Measurements from ENCODE around the gene NEGR1. TPM values are rescaled to one million over a fixed set of nuclear protein-coding genes. Genes with fewer than 3 reads are reported as not detected.

The NEGR1 gene
- total RNA-seq, 1 donor from 2014 or later: 18.1 TPM

GRCh38 chr1:72064196-72065075 is 217.9 kb downstream of the NEGR1 start:
- no peak for TF ChIP-seq CTCF (IDR thresholded peaks at IDR 0.05)
- Histone ChIP-seq H3K4me1 (no peaks in the 10 kb centered on the region), H3K9me3 (no peaks in the 10 kb centered on the region), H3K27ac (no peak overlapping the region), H3K27me3 (ENCODE audit: low read depth) (no peaks in the 10 kb centered on the region), H3K4me3 (no peak overlapping the region), H3K36me3 (no peaks in the 10 kb centered on the region)
- intact Hi-C loops (cut with DNase I): no loop called here
- DNase-seq: no peak
- ATAC-seq: no peak

DNA sequence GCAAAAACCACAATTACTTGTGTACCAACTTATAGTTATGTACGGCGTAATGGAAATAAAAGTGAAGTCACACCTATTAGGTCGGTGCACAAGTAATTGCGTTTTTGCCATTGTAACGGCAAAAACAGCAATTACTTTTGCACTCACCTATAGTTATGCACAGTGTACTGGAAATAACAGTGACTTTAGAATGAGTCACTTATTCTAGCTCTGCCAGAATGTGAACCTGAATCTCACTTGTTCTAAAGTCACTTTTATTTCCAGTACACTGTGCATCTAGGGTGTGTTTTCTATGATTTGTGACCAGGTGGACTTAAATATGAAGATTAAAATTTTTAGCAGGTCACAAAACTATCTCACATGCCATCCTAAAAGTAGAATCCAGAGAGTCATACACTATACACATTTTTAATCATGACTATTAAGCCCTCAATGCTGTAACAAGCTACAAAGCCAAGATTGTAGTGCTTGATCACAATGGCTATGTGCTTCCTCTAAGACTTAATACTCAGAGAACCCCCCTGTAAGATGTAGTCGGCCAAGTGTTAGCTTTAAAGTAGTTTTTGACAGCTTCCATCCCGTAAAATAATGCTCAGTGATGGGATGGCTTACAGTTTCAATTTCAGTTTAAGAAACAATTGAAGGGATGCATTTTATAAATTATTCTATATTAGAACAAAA is 218.8 kb downstream of the NEGR1 start:
- intact Hi-C loops (cut with DNase I): no loop called here
- TF ChIP-seq CTCF (IDR thresholded peaks at IDR 0.05): no peak
- no peak for ATAC-seq

DNA sequence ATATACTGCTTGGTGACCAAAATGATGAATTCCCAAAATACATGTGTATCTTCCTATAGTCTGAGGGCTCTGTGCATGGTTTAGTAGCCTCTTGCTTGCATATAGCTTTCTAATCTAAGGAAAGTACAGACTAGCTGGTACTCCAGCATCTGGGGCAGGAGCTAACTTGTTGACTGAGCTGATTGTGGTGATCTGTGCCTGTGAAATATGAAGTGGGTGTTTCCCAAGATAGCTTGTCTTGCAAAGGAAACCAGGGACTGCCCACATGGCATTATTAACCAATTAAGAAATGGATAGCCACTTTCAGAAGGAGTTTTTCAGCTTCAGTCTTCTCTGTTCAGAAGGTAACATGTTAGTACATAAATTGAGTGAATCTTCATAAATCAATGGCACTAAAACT is 219.8 kb downstream of the NEGR1 start:
- Histone ChIP-seq H3K4me1 (no peaks in the 10 kb centered on the region), H3K27me3 (ENCODE audit: low read depth) (no peaks in the 10 kb centered on the region), H3K27ac (no peak overlapping the region), H3K9me3 (no peaks in the 10 kb centered on the region), H3K36me3 (no peaks in the 10 kb centered on the region), H3K4me3 (no peak overlapping the region)
- no peak for ATAC-seq
- no peak for TF ChIP-seq CTCF (IDR thresholded peaks at IDR 0.05)
- DNase-seq: no peak
- intact Hi-C loops (cut with DNase I): no loop called here

More for the DNA sequence above, 218.8 kb downstream of the NEGR1 start:
- Histone ChIP-seq H3K4me3 (no peak overlapping the region), H3K27ac (no peak overlapping the region), H3K36me3 (no peaks in the 10 kb centered on the region), H3K27me3 (ENCODE audit: low read depth) (no peaks in the 10 kb centered on the region), H3K9me3 (no peaks in the 10 kb centered on the region), H3K4me1 (no peaks in the 10 kb centered on the region)
- DNase-seq: no peak

- DNase-seq: no peak
- ATAC-seq: no peak
- TF ChIP-seq CTCF (IDR thresholded peaks at IDR 0.05): no peak
These were observed 221.7 kb downstream of the NEGR1 start for GRCh38 chr1:72060466-72061245.

DNA sequence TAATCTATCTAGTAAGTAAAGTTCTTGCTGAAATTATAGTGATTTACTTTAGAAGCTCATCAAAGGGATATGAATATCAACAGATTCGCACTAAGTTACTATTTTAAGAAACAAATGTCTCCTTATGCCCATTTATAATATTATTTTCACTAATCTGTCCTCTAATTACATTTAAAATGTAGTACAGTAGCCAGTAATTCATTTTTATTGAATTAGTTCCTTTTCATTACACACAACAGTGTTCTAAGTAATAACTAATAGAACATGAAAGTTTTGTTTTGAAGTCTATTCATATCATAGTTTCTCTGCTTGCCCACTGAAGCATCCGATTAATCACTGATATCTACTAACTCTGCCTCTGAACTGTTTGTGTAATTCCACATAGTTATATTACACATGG is 225.8 kb downstream of the NEGR1 start:
- Histone ChIP-seq H3K27me3 (ENCODE audit: low read depth) (no peaks in the 10 kb centered on the region), H3K4me1 (no peaks in the 10 kb centered on the region), H3K27ac (no peak overlapping the region), H3K4me3 (no peak overlapping the region), H3K9me3 (no peaks in the 10 kb centered on the region), H3K36me3 (no peaks in the 10 kb centered on the region)
- DNase-seq (no peak), ATAC-seq (no peak)
- TF ChIP-seq CTCF (IDR thresholded peaks at IDR 0.05): no peak
- intact Hi-C loops (cut with DNase I): no loop called here

More at GRCh38 chr1:72060466-72061245, 221.7 kb downstream of the NEGR1 start:
- no peak overlapping the region for H3K27ac ChIP-seq
- intact Hi-C loops (cut with DNase I): no loop called here
- no peak overlapping the region for H3K4me3 ChIP-seq
- no peaks in the 10 kb centered on the region for H3K4me1 ChIP-seq
- H3K9me3 ChIP-seq: no peaks in the 10 kb centered on the region
- H3K36me3 ChIP-seq: no peaks in the 10 kb centered on the region
- H3K27me3 ChIP-seq (ENCODE audit: low read depth): no peaks in the 10 kb centered on the region
